DMS114 treated with DMSO at 0.1 percent for 48 hours (cell line): ENCODE measurements around the gene BNIP5.

Experiments used
- DNase-seq: peaks from one replicate; lab custom pipeline; 2025; ENCODE audit not compliant: unreplicated experiment; lab: John Stamatoyannopoulos, UW

The BNIP5 gene

GRCh38 chr6:36336779-36337241 lies at the start of gene BNIP5:
Gene BNIP5 (minus strand): TSS chr6:36336888. CDS start chr6:36330690, 6,198 bp downstream.
- no peak for DNase-seq

- DNase-seq = no peak
Observed at GRCh38 chr6:36384095-36384494, 47.4 kb upstream of the BNIP5 start.

GRCh38 chr6:36383606-36384005 lies 46.9 kb upstream of the BNIP5 start:
- no peak for DNase-seq

- DNase-seq = no peak
Observed at GRCh38 chr6:36382976-36383375, 46.3 kb upstream of the BNIP5 start.

GRCh38 chr6:36381502-36382389 lies 45.1 kb upstream of the BNIP5 start:
- no peak for DNase-seq

GRCh38 chr6:36380166-36380565 lies 43.5 kb upstream of the BNIP5 start:
- no peak for DNase-seq

- DNase-seq = no peak
Observed at GRCh38 chr6:36378936-36379335, 42.2 kb upstream of the BNIP5 start.

GRCh38 chr6:36378243-36378920 lies 41.7 kb upstream of the BNIP5 start:
- no peak for DNase-seq

GRCh38 chr6:36377594-36377993 lies 40.9 kb upstream of the BNIP5 start:
- DNase-seq = no peak

GRCh38 chr6:36376742-36377141 lies 40.1 kb upstream of the BNIP5 start:
- no peak for DNase-seq

- DNase-seq = no peak
Observed at GRCh38 chr6:36376183-36376582, 39.5 kb upstream of the BNIP5 start.

- DNase-seq = no peak
Observed at GRCh38 chr6:36375644-36376155, 39.0 kb upstream of the BNIP5 start.

- DNase-seq = no peak
Observed at GRCh38 chr6:36374972-36375371, 38.3 kb upstream of the BNIP5 start.

- DNase-seq = no peak
Observed at GRCh38 chr6:36374194-36374593, 37.5 kb upstream of the BNIP5 start.

- DNase-seq = no peak
Observed at GRCh38 chr6:36373368-36374019, 36.8 kb upstream of the BNIP5 start.

- no peak for DNase-seq
Observed at GRCh38 chr6:36372088-36372487, 35.4 kb upstream of the BNIP5 start.

GRCh38 chr6:36371211-36371610 lies 34.5 kb upstream of the BNIP5 start:
- no peak for DNase-seq

- no peak for DNase-seq
Observed at GRCh38 chr6:36370638-36371037, 34.0 kb upstream of the BNIP5 start.

GRCh38 chr6:36368921-36369865 lies 32.5 kb upstream of the BNIP5 start:
- DNase-seq = no peak

- DNase-seq = no peak
Observed at GRCh38 chr6:36368421-36368820, 31.7 kb upstream of the BNIP5 start.
